ENCODE data around the gene ZNF536. TPM values are rescaled to one million over a fixed set of nuclear protein-coding genes. Genes with fewer than 3 reads are reported as not detected.

The ZNF536 gene
- total RNA-seq, 4 donors from 2014 or later = 1.3 to 12.4 (median 1.8) TPM

GRCh38 chr19:30512176-30513081 lies 140.2 kb downstream of the ZNF536 start:
- H3K4me3 ChIP-seq = no peak overlapping the region
- TF ChIP-seq POLR2A (IDR thresholded peaks at IDR 0.05) = no peak
- no peak for TF ChIP-seq CTCF (IDR thresholded peaks at IDR 0.05)
- H3K36me3 ChIP-seq = no peaks in the 10 kb centered on the region
- no peaks in the 10 kb centered on the region for H3K27me3 ChIP-seq
- no peaks in the 10 kb centered on the region for H3K4me1 ChIP-seq
- H3K27ac ChIP-seq = no peak overlapping the region
- DNase-seq = no peak
- H3K9me3 ChIP-seq = no peaks in the 10 kb centered on the region

GRCh38 chr19:30513082-30513411 lies 140.9 kb downstream of the ZNF536 start:
- Histone ChIP-seq H3K9me3 (no peaks in the 10 kb centered on the region), H3K36me3 (no peaks in the 10 kb centered on the region), H3K4me3 (no peak overlapping the region), H3K4me1 (no peaks in the 10 kb centered on the region), H3K27ac (no peak overlapping the region), H3K27me3 (no peaks in the 10 kb centered on the region)
- no peak for DNase-seq
- TF ChIP-seq CTCF (IDR thresholded peaks at IDR 0.05) = no peak
- no peak for TF ChIP-seq POLR2A (IDR thresholded peaks at IDR 0.05)

GRCh38 chr19:30516111-30516510 lies 143.9 kb downstream of the ZNF536 start:
- TF ChIP-seq POLR2A (IDR thresholded peaks at IDR 0.05) = no peak
- no peak for TF ChIP-seq CTCF (IDR thresholded peaks at IDR 0.05)
- DNase-seq = peak in 1 of 3 donors; percentile 1
- Histone ChIP-seq H3K27ac (no peak overlapping the region), H3K9me3 (no peaks in the 10 kb centered on the region), H3K4me3 (no peak overlapping the region), H3K27me3 (no peaks in the 10 kb centered on the region), H3K4me1 (no peaks in the 10 kb centered on the region), H3K36me3 (no peaks in the 10 kb centered on the region)

GRCh38 chr19:30516531-30516930 lies 144.3 kb downstream of the ZNF536 start:
- H3K36me3 ChIP-seq = no peaks in the 10 kb centered on the region
- peak in 1 of 3 donors; percentile 8 for DNase-seq
- no peak overlapping the region for H3K4me3 ChIP-seq
- H3K9me3 ChIP-seq = no peaks in the 10 kb centered on the region
- TF ChIP-seq POLR2A (IDR thresholded peaks at IDR 0.05) (no peak), CTCF (IDR thresholded peaks at IDR 0.05) (no peak)
- H3K4me1 ChIP-seq = no peaks in the 10 kb centered on the region
- H3K27ac ChIP-seq = no peak overlapping the region
- H3K27me3 ChIP-seq = no peaks in the 10 kb centered on the region

- H3K4me3 ChIP-seq = no peak overlapping the region
- no peaks in the 10 kb centered on the region for H3K36me3 ChIP-seq
- no peaks in the 10 kb centered on the region for H3K27me3 ChIP-seq
- TF ChIP-seq POLR2A (IDR thresholded peaks at IDR 0.05) (no peak), CTCF (IDR thresholded peaks at IDR 0.05) (no peak)
- H3K9me3 ChIP-seq = no peaks in the 10 kb centered on the region
- no peak overlapping the region for H3K27ac ChIP-seq
- DNase-seq = no peak
- H3K4me1 ChIP-seq = no peaks in the 10 kb centered on the region
Measured at GRCh38 chr19:30518965-30519606, 146.9 kb downstream of the ZNF536 start.

Measured in Peyer's patch (tissue), 4 donors.